ENCODE data around the gene SS18L1.

DNA sequence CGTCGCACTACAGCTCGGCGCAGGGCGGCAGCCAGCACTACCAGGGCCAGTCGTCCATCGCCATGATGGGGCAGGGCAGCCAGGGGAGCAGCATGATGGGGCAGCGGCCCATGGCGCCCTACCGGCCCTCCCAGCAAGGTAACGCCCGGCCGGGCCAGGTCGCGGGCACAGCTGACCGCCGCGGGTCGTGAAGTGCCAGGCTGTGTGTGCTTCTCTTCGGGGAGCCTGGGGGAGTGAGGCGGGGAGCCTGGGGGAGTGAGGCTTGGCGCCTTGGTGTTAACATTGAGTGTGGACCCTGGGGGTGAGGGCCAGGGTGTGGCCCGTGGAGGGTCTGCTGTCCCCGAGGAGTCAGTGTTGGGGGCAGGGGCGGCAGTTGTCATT, 19.9 kb downstream of the SS18L1 start:
- TF ChIP-seq CTCF (IDR thresholded peaks at IDR 0.05) (no peak), POLR2AphosphoS5 (IDR thresholded peaks at IDR 0.05) (no peak)
